ENCODE results near the gene RPUSD4.

RPUSD4 gene

GRCh38 chr11:126189109-126189929 is 22.1 kb downstream of the RPUSD4 start:
- H3K27me3 ChIP-seq = no peaks in the 10 kb centered on the region
- H3K4me3 ChIP-seq = no peak overlapping the region
- H3K36me3 ChIP-seq = peaks cover 29 to 45% (median 38%) of the 10 kb centered on the region in 11 experiments
- no peaks in the 10 kb centered on the region for H3K9me3 ChIP-seq (replicated peaks in 1 of 11)
- TF ChIP-seq Cebpa-rat (IDR thresholded peaks at IDR 0.05) = no peak
- peak overlapping the region in 1 of 11 experiments; percentile 3; a peak in 1 of 22 replicates for H3K9ac ChIP-seq
- peaks cover 6 to 53% (median 48%) of the 10 kb centered on the region in 10 experiments; a peak in 18 of 20 replicates for H3K4me1 ChIP-seq
- peak overlapping the region in 9 of 11 experiments; percentile 18 to 84 (median 63); a peak in 17 of 22 replicates for H3K4me2 ChIP-seq
- no peak overlapping the region for H3K27ac ChIP-seq
- peaks cover 0 to 84% (median 50%) of the 10 kb centered on the region in 11 experiments; a peak in 18 of 22 replicates for H4K20me1 ChIP-seq

GRCh38 chr11:126188332-126189108 is 22.9 kb downstream of the RPUSD4 start:
- H3K27ac ChIP-seq = no peak overlapping the region
- TF ChIP-seq Cebpa-rat (IDR thresholded peaks at IDR 0.05) = no peak
- H3K9ac ChIP-seq = peak overlapping the region in 3 of 11 experiments; percentile 9 to 23 (median 13); a peak in 4 of 22 replicates
- peaks cover 0 to 78% (median 42%) of the 10 kb centered on the region in 11 experiments; a peak in 18 of 22 replicates for H4K20me1 ChIP-seq
- H3K36me3 ChIP-seq = peaks cover 28 to 41% (median 35%) of the 10 kb centered on the region in 11 experiments
- no peaks in the 10 kb centered on the region for H3K27me3 ChIP-seq
- H3K4me2 ChIP-seq = peak overlapping the region in 9 of 11 experiments; percentile 18 to 84 (median 63); a peak in 18 of 22 replicates
- H3K9me3 ChIP-seq (replicated peaks in 1 of 11) = no peaks in the 10 kb centered on the region
- no peak overlapping the region for H3K4me3 ChIP-seq
- H3K4me1 ChIP-seq = peaks cover 6 to 61% (median 52%) of the 10 kb centered on the region in 10 experiments; a peak in 18 of 20 replicates

DNA sequence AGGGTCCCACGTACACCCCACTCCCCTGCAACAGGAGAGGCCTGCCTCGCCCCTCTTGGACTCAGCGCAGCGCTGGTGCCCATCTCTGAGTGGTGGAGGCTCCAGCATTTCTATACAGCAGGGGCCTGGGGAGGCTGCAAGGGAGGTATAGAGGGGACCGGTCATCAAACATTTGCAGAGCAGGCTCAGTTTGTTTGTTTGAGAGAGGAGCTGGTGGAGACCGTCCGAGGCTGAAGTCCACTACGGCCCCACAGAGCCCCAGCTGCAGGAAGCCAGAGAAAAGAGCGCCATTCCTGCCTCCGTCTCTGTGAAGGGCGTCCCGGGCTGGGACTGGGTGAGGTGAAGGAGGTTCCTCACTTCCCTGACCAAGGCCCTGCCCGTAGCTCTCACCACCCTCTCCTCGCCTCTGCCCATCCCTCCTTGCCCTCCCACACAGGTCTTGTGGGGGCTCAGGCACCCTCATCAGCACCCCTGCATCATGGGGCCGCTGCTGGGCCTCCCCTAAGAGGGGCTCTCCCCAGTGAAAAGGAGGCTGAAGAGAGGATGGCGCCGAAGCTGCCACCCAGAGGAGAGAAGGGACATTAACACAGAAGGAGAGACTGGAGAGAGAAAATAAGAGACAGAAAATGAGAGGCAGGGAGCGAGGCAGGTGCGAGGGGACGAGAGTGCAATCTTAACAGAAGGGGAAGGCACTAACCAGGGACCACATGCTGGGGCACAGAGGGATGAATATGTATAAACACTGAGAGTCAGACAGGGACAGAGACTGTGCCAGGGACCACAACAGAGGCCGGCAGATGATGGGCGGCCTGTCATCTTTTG is 24.5 kb downstream of the RPUSD4 start:
- H3K4me3 ChIP-seq = no peak overlapping the region
- no peaks in the 10 kb centered on the region for H3K9me3 ChIP-seq (replicated peaks in 1 of 11)
- H3K4me1 ChIP-seq = peaks cover 10 to 77% (median 67%) of the 10 kb centered on the region in 10 experiments; a peak in 19 of 20 replicates
- H3K9ac ChIP-seq = peak overlapping the region in 2 of 11 experiments; percentile 39 to 50; a peak in 2 of 22 replicates
- H3K4me2 ChIP-seq = peak overlapping the region in 8 of 11 experiments; percentile 36 to 84 (median 64); a peak in 14 of 22 replicates
- peaks cover 13 to 25% (median 19%) of the 10 kb centered on the region in 11 experiments for H3K36me3 ChIP-seq
- H3K27ac ChIP-seq = no peak overlapping the region
- no peaks in the 10 kb centered on the region for H3K27me3 ChIP-seq
- TF ChIP-seq Cebpa-rat (IDR thresholded peaks at IDR 0.05) = no peak
- H4K20me1 ChIP-seq = peaks cover 0 to 72% (median 33%) of the 10 kb centered on the region in 11 experiments; a peak in 18 of 22 replicates

GRCh38 chr11:126186025-126186698 is 25.3 kb downstream of the RPUSD4 start:
- TF ChIP-seq Cebpa-rat (IDR thresholded peaks at IDR 0.05) = no peak
- H3K9me3 ChIP-seq (replicated peaks in 1 of 11) = peaks cover 0 to 2% (median 0%) of the 10 kb centered on the region in 11 experiments; a peak in 4 of 22 replicates
- H4K20me1 ChIP-seq = peaks cover 0 to 66% (median 33%) of the 10 kb centered on the region in 11 experiments; a peak in 18 of 22 replicates
- H3K36me3 ChIP-seq = peaks cover 6 to 18% (median 11%) of the 10 kb centered on the region in 11 experiments
- no peaks in the 10 kb centered on the region for H3K27me3 ChIP-seq
- H3K4me1 ChIP-seq = peaks cover 14 to 84% (median 74%) of the 10 kb centered on the region in 10 experiments; a peak in 19 of 20 replicates
- no peak overlapping the region for H3K27ac ChIP-seq
- no peak overlapping the region for H3K4me3 ChIP-seq
- peak overlapping the region in 10 of 11 experiments; percentile 12 to 84 (median 60); a peak in 17 of 22 replicates for H3K4me2 ChIP-seq
- H3K9ac ChIP-seq = peak overlapping the region in 6 of 11 experiments; percentile 4 to 50 (median 28); a peak in 5 of 22 replicates

DNA sequence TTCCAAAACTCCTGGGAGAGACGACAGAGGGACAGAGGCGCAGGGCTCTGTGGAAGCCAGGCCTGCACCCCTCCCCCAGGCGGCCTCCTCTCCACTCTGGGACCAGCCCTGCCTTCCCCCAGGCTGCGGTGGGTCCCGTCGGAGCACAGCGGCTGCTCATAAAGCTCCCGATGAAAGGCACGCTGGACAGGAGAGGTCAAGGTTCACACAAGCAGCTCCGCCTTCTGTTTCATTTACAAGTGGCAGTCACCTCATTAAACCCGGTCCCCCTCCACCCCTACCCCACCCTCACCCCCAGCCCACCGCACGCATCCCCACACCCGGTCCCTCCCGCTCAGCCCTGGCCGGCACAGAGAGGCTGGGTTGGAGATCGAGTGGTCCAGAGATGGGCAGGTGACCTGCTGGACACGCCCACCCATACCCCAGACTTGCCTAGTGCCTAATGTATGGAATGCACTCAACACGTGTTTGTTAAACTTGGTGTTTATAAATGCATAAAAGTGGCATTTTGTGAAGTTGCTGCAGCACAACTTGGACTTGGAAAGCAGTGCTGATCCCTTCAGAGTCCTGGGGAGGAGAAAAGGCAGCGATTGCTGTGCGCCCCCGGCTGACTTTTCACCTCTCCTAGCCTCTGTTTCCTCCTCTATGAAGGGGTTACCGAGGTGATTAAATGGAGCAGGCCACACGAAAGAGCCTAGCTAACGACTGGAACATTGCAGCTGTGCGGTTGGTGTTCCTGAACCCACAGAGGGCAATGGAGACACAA is 26.0 kb downstream of the RPUSD4 start:
- H3K27ac ChIP-seq = no peak overlapping the region
- no peak for TF ChIP-seq Cebpa-rat (IDR thresholded peaks at IDR 0.05)
- no peaks in the 10 kb centered on the region for H3K27me3 ChIP-seq
- peak overlapping the region in 5 of 11 experiments; percentile 4 to 50 (median 33); a peak in 3 of 22 replicates for H3K9ac ChIP-seq
- H3K9me3 ChIP-seq (replicated peaks in 1 of 11) = peaks cover 5 to 10% (median 7%) of the 10 kb centered on the region in 11 experiments; a peak in 21 of 22 replicates
- H3K4me1 ChIP-seq = peaks cover 14 to 84% (median 74%) of the 10 kb centered on the region in 10 experiments; a peak in 19 of 20 replicates
- peaks cover 0 to 11% (median 4%) of the 10 kb centered on the region in 11 experiments; a peak in 16 of 22 replicates for H3K36me3 ChIP-seq
- peaks cover 0 to 59% (median 29%) of the 10 kb centered on the region in 11 experiments; a peak in 18 of 22 replicates for H4K20me1 ChIP-seq
- H3K4me2 ChIP-seq = peak overlapping the region in 10 of 11 experiments; percentile 12 to 84 (median 60); a peak in 16 of 22 replicates
- H3K4me3 ChIP-seq = no peak overlapping the region

DNA sequence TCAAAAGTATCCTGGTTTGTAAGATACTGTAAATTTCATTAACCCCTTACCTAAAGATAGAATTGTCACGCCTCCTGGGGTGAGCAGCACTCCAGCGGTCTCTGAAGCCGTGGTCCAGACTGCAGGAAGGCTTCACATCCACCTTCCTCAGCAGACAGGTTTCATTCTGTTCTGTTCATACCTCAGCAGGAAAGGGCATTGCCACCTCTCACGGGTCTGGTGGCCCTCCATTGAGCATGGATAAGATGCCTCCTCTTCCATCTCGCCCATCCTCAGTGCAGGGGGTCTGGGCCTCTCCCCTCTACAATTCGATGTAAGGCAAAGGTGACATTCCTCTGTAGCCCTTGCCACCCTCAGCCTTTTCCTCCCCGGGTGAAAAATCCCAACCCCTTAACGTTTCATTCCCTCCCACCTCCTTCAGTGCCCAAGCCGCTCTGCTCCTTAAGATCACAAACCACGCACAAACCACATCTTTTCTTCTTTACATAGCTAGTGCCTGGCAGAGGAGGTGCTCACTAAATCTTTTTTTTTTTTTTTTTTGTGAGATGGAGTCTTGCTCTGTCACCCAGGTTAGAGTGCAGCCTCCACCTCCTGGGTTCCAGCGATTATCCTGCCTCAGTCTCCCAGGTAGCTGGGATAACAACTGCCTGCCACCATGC is 28.5 kb downstream of the RPUSD4 start:
- H3K4me1 ChIP-seq = peaks cover 14 to 67% (median 58%) of the 10 kb centered on the region in 10 experiments; a peak in 19 of 20 replicates
- H3K9ac ChIP-seq = no peak overlapping the region
- TF ChIP-seq Cebpa-rat (IDR thresholded peaks at IDR 0.05) = no peak
- peak overlapping the region in 8 of 11 experiments; percentile 15 to 75 (median 62); a peak in 13 of 22 replicates for H3K4me2 ChIP-seq
- H3K27ac ChIP-seq = no peak overlapping the region
- no peaks in the 10 kb centered on the region; a peak in 1 of 22 replicates for H3K36me3 ChIP-seq
- peaks cover 0 to 34% (median 5%) of the 10 kb centered on the region in 11 experiments; a peak in 14 of 22 replicates for H4K20me1 ChIP-seq
- peaks cover 10 to 14% (median 12%) of the 10 kb centered on the region in 11 experiments; a peak in 21 of 22 replicates for H3K9me3 ChIP-seq (replicated peaks in 1 of 11)
- H3K27me3 ChIP-seq = no peaks in the 10 kb centered on the region
- no peak overlapping the region for H3K4me3 ChIP-seq

Measured in BLaER1 treated with 17β-estradiol and CSF1 and Interleukin-3, amounts not matched to agents 10 nM and 100 nM (cell line).